ENCODE results near the gene DNAJC13.

- no peak for TF ChIP-seq POLR2AphosphoS5 (IDR thresholded peaks at IDR 0.05; ENCODE audit: low read depth, low read length)
- TF ChIP-seq POLR2A (IDR thresholded peaks at IDR 0.05; ENCODE audit: control extremely low read depth in 1 of 2, low read depth in 2 of 2, low read length in 2 of 2): no peak
- no peak for TF ChIP-seq CTCF (IDR thresholded peaks at IDR 0.05; ENCODE audit: control extremely low read depth in 1 of 3, insufficient read depth in 1 of 3, low read depth in 1 of 3, low read length in 3 of 3)
- TF ChIP-seq EP300 (IDR thresholded peaks at IDR 0.05; ENCODE audit: borderline replicate concordance in 1 of 2, low read depth in 2 of 2, low read length in 2 of 2): no peak
- TF ChIP-seq RFX5 (IDR thresholded peaks at IDR 0.05; ENCODE audit: borderline replicate concordance, low read depth, low read length): no peak
- TF ChIP-seq SP4 (IDR thresholded peaks at IDR 0.05; ENCODE audit: low read length): no peak
- TF ChIP-seq FOSL1 (IDR thresholded peaks at IDR 0.05; ENCODE audit: insufficient read depth, low read depth, low read length): no peak
- no peak for TF ChIP-seq GABPA (IDR thresholded peaks at IDR 0.05; ENCODE audit: borderline replicate concordance, insufficient read depth, low read length)
- no peak for TF ChIP-seq KDM1A (IDR thresholded peaks at IDR 0.05; ENCODE audit: borderline replicate concordance, low read length)
- no peak for TF ChIP-seq TCF12 (IDR thresholded peaks at IDR 0.05; ENCODE audit: low read depth, low read length)
- TF ChIP-seq SIRT6 (IDR thresholded peaks at IDR 0.05; ENCODE audit: low read length): no peak
- no peak for TF ChIP-seq RAD21 (IDR thresholded peaks at IDR 0.05 in 1 of 2, conservative IDR thresholded peaks at IDR 0.05 in 1 of 2; ENCODE audit: low read depth in 2 of 2, low read length in 2 of 2)
- no peak for TF ChIP-seq MAX (IDR thresholded peaks at IDR 0.05)
These were observed 10.3 kb upstream of the DNAJC13 start for GRCh38 chr3:132407025-132407424.
